ENCODE results near the gene RNU2-63P.
"Not testable (repeated sequence)": the region's sequence is repeated elsewhere in the genome, so short reads cannot be mapped to it uniquely, and the experiment has no call there.

RNU2-63P gene

DNA sequence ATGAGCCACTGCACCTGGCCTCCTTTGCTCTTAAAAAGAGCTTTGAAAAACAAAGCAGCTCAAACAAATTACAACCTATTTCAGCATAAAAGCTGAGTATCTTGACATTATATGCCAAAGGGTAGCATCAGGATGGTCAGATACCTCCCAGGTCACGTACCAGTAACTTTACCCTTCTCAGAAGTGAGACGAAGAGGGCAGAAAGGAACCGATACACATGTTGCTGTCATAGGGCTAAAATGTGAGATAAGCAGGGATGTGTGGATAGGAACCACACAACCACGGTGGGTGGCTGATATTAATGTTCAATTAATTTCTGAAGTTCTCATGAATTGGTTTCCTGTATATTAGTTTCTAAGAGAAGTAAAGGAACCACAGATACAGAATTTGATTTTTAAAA lies 12.6 kb upstream of the RNU2-63P start:
- no peak for DNase-seq (ENCODE audit: low read depth)

DNA sequence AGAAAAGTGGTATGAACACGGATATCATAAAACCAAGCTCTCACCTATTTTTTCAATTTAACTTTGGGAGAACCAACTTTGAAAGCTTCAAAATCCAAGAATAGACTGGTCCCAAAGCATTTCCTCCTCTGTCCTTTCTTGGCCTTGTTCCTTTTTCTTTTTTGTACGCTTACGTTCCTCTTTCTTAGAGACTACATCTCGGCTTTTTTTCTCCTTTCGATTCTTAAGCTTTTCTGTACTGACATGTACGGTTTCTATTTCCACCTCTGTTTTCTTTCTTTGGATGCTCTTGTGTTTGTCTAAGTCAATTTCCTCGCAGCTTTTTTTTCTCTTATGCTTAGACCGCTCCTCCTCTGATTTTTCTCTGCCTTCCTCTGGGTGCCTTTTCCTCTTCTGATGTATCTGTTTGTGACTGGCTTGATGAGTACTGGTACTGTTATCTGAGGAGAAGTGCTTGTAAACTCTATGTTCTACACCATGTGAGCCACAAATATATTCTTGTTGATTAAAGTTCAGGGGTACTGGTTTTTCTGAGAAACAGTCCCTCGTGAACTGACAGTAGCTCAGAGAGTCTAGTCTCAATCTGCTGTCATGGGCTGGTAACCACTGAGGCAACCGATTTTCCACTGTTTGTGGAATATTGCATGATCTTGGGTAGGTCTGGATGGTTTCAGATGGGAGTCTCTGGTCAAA lies 11.5 kb upstream of the RNU2-63P start:
- DNase-seq (ENCODE audit: low read depth) = no peak

DNA sequence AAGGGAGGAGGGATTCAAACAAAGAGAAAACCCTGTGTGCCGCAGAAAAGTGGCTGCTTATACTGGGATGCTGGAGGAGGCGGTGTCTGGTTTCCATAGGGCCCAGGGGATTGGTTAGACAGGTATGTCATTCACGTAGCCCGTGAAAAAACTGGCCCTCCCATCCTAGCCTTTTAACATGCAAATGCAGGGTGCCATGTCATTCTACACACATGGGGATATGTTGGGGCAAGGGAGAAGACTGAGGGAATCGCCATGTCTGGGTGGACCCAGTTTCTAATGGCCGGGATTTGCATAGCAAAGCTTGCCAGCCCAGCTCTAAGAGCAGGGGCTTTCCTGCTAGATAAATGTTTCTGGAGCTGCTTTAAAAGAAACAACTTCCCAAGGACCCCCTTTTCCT lies 8.2 kb upstream of the RNU2-63P start:
- no peak for DNase-seq (ENCODE audit: low read depth)

DNA sequence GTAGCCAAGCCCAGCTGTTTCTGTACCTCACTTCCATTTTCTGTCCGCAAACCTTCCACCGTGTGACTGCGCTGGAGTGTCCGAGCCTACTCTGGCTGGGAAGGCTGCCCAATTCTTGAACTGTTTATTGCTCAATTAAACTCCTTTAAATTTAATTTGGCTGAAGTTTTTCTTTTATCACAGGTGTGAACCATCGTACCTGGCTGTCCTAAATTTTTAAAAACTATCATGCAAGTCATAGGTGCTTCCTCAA lies 6.2 kb upstream of the RNU2-63P start:
- DNase-seq (ENCODE audit: low read depth) = no peak

DNA sequence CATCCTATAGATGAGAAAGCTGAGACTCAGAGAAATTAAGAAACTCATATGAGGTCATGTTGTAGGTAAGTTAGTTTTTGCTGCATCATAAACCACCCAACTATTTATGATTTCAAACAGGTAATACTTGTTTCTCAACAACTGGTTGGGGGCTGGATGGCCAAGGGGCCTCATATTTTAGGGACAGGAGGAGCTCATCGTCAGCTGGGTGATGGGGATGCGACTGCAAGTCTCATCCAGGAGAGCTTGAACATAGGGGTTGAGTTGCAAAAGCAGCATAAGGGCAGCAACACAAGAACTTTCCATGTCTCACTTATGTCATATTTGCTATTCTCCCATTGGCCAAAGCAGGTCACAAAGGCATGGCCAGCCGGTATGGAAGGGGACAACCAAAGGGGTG lies 3.6 kb upstream of the RNU2-63P start:
- no peak for DNase-seq (ENCODE audit: low read depth)

DNA sequence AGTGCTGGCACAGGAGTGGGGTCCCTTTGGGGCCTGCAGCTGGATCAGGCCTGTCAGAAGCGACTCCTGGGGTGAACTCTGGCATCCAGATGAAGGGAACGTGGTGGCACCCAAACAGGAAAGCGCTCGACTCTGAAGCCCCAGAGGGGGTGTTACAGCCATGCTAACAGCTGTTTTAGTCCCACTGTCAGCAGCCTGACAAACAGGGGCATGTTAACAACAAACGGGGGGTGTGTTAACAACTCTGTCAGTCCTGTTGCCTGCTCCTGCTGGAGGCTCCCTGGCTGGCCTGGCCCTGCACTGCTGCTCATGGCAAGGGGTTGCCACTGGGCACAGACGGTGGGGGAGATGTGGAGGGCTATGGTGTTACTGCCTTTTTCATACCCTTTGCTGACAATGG lies 2.6 kb upstream of the RNU2-63P start:
- no peak for DNase-seq (ENCODE audit: low read depth)

DNA sequence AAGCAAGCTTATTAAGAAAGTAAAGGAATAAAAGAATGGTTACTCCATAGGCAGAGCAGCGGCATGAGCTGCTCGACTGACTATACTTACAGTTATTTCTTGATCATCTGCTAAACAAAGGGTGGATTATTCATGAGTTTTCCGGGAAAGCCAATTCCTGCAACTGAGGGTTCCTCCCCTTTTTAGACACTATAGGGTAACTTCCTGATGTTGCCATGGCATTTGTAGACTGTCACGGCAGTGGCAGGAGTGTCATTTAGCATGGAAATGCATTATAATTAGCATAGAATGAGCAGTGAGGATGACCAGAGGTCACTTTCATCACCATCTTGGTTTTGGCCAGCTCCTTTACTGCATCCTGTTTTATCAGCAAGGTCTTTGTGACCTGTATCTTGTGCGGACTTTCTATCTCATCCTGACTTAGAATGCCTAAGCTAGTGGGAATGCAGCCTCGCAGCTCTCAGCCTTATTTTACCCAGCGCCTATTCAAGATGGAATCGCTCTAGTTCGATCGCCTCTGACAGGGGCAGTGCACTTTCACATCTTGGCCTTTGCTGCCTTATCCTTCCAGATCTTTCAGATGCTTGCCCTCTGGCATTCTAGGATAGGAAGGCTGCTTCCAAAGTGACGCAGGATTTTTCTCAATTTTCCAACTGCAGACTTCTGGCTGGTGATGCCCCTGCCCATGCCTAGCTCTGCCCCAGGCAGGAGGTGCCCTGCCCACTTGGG lies 1.9 kb upstream of the RNU2-63P start:
- not testable (repeated sequence) for DNase-seq (ENCODE audit: low read depth)

DNA sequence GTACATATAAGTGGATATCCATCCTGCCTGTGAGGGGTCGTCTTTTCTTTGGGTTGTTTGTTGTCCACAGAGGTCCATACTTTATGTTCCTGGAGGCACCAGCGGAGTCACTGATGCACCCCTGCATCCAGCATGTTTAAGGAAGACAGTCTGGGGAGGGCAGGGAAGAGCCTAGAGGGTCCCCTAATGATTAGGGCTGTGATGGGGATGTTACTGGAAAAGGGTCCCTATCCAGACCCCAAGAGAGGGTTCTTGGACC lies 1.4 kb upstream of the RNU2-63P start:
- not testable (repeated sequence) for DNase-seq (ENCODE audit: low read depth)

DNA sequence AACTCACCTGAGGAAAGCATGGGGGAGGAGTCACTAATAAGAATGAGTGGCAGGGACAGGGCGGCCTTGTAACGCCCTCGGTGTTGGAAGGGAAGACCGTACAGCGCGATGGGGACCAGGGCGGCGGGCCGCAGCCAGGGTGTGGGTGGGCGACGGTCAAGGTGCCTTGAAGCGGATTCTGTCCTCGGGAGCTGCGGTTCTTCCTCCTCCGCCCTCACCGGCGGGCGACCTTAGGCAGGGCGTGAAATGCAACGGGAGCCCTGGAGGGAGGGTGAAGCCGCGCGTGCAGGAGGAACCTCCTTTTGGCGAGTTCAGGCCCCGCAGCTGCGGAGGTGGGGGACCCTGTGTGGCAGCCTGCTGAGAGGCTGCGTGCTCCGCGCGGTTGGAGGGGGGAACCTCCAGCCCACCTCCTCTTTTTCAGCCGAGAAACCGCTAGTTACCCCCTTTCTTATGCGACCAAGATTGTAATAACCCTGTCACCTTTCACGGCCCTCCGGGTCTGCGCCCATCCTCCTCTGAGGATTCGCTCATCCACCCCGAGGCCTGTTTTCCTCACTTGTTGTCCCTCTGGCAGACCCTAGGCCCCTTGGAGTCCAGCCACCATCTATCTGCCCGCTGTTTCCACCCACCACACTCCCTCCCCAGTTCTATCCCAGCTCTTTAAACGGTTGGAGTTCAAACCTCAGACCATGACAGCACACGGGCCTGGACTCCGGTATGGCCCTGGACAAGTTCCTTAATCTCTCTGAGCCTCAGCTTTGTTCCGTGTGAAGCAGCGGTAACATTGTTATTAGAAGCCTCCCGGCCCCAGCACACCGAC lies 823 bp upstream of the RNU2-63P start:
- DNase-seq (ENCODE audit: low read depth) = no peak

DNA sequence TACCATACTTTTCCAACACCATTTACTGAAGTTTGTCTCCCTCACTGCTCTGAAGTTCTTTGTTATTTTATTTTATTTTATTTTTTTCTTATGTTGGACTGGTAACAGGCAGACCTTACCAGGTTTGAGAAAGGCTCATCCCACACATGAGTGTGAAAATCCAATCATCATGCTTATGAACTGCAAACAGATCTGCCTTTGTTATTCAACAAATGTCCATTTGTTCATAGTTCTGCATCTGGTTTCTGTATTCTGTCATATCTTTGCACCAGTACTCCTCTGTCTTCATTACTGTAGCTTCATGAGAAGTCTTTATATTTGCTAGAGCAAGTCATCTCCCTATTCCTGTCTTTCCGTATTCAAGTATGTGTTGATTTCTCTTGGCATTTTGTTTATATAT lies 5.3 kb downstream of the RNU2-63P start:
- DNase-seq (ENCODE audit: low read depth) = no peak

DNA sequence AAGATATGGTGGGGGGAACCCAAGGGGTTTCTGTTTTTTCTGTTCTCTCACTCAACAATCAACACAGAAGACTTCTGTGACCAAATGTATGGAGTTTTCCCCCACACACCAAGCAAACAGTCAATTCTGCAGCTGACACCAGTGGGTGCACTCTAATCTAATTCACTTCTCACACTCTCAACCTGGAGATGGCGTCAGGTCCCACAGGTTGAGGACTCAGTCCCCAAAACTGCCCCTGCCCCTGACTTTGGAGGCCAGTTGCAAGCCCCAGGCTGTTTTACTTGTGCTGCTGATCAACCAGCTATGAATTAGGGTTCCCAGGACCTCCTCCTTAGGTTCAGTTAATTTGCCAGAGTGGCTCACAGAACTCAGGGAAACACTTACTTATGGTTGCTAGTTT lies 6.2 kb downstream of the RNU2-63P start:
- DNase-seq (ENCODE audit: low read depth) = no peak

DNA sequence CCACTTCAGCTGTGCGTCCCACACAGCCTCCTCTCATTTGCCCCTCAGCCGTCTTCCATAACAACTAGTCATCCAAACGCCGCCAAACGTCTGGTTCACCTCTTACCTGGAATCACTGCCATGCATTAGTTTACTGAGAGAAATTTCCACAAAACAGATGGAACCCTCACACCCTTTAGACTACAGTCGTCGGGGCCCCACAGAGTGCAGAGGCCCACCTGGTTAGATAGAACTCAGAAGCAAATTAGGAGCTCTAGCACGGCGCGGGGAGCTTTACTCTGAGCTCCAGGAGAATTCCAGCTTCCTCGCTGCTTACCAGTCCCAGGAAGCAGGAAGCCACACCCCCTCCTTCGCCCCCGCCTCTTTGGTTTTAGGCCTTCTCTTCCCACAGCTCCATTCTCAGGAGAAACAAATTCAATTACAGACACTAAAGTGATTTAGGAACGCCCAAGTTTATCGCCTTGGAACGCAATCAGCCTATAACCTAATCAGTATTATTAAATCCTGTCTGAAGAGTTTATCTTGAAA lies 9.4 kb downstream of the RNU2-63P start:
- no peak for DNase-seq (ENCODE audit: low read depth)

DNA sequence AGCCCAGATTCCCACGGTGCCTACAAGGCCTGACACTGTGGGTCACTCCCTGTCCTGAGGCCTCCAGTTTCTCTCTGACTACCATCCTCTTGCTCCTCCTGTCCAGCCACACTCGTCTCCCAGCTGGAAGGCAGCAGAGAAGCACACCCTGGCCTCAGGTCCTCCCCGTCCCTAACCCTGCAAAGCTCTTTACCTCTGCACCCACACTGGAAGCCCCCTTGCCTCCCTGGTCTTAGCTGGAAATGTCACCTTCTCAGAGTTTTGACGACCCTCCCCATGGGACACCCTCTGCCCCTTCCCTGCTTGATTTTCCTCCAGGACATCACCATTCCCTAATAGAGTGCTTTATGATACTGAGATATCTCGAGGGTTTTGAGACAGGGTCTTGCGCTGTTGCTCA lies 10.6 kb downstream of the RNU2-63P start:
- no peak for DNase-seq (ENCODE audit: low read depth)

DNA sequence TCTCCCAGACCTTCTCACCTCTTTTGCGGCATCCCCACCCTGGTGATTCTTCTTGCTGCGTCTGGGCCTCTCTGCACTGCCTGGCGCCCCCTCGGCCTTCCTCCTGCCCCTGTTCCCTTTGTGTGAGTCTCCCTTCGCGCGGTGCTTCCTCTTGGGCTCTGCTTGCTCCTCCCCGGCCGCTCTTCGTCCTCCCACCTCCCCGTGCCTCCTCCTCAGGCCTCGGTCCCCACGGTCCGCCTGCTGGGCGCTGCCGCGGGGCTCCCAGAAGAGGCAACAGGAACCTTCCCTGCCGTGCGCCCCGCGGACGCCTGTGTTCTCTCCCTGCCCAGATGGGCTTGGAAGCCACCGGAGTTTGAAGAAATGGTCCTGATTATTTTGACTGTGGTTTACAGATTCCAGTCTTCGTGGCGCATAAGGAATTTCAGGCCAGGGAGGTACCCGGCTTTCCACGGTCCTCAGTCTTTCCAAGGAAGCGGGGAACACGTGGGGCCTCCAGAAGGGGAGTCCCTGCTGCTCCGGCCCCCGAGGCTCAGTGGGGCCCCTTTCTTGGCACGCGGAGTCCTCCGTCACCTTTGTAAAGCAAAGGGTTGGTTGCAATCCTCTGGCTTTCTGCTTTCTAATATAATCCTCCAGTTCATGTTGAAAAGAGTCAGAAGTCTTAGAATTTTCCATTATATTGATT lies 13.1 kb downstream of the RNU2-63P start:
- no peak for DNase-seq (ENCODE audit: low read depth)

DNA sequence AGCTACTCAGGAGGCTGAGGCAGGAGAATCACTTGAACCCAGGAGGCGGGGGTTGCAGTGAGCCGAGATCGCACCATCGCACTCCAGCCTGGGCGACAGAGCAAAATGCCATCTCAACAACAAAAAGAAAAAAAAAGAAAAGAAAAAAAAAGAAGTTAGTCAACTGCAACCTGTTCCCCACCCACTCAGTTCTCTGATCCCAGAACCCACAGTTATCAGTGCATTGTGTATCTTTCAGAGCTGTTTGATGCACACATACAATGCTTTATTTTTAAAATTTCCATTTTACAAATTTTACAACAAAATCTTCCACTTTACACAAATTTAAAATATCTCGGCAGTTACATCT lies 14.0 kb downstream of the RNU2-63P start:
- DNase-seq (ENCODE audit: low read depth) = no peak

DNA sequence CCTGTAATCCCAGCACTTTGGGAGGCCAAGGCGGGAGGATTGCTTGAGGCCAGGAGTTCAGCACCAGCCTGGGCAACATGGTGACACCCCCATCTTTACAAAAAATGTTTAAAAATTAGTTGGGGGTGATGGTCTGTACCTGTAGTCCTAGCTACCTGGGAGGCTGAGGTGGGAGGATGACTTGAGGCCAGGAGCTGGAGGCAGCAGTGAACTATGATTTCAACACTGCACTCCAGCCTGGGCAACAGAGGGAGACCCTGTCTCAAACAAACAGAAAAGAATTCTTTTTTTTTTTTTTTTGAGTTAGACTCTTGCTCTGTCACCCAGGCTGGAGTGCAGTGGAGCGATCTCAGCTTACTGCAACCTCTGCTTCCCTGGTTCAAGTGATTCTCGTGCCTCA lies 15.9 kb downstream of the RNU2-63P start:
- not testable (repeated sequence) for DNase-seq (ENCODE audit: low read depth)

DNA sequence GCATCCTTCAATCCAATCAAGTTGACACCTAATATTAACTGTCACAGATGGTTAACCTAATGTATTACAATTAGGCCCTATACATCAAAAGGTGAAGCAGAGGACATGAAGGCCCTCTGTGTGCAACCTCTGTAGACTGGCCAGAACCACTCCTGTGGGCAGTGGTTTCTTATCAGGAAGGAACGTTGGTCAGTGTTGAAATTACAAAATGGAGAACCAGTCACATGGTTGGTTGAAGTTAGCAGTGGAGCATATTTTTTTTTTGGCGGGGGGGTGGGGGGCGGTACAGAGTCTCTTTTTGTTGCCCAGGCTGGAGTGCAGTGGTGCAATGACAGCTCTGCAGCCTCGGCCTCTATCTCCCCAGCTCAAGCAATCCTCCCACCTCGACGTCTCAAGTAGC lies 19.8 kb downstream of the RNU2-63P start:
- no peak for DNase-seq (ENCODE audit: low read depth)

DNA sequence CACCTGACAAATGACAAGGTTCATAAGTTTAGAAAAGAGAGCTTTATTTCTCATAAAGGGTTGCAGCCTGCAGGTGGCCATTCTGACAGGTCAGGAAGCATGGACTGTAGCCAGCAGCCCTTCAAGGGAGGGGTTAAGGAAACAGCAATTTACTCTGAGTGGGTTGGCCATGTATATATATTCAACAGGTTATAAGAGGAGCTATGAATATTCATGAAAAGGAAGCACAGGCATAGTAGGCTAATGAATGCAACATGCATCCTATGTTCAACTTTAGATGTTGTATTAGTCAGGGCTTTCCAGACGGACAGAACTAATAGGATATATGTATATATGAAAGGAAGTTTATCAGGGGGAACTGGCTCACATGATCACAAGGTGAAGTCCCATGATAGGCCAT lies 20.6 kb downstream of the RNU2-63P start:
- no peak for DNase-seq (ENCODE audit: low read depth)

DNA sequence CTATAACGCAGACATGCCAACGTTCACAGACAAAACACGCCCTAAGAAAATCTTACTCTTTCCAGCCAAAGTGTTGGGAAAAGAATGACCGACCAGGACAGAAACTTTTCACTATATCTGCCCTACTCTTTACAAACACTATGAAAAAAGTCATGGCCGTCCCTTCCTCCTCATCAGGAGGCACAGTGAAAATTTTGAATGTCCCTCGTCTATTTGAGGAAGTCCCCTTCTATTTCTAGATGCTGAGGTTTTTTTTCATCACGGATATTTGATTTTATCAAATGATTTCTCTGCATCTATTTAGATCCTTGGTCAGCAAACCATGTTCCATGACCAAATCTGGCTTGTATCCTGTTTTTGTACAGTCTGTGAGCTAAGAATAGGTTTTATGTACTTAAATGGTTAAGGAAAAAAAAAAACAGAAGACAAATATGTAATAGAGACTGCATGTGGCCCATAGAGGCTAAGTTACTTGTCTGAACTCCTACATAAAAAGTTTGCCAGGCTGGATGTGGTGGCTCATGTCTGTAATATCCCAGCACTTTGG lies 22.0 kb downstream of the RNU2-63P start:
- DNase-seq (ENCODE audit: low read depth) = not testable (repeated sequence)

DNA sequence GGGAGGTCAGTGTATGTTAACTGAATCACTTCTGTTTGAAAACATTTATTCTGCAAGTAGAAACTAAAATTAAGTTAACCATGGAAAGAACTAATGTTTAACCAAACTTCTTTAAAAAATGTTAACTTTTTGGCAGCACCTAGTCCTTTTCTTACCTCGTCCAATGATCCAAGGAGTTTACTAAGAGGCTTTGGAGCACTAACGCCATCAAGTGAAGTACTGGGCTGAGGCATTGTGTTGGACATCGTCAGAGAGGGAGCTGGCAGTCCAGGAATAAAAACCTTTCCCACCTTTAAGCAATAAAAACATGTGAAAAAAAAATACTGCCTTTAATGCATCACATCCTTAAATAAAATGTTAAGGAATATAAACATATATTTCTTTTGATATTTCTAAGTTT lies 23.8 kb downstream of the RNU2-63P start:
- not testable (repeated sequence) for DNase-seq (ENCODE audit: low read depth)

DNA sequence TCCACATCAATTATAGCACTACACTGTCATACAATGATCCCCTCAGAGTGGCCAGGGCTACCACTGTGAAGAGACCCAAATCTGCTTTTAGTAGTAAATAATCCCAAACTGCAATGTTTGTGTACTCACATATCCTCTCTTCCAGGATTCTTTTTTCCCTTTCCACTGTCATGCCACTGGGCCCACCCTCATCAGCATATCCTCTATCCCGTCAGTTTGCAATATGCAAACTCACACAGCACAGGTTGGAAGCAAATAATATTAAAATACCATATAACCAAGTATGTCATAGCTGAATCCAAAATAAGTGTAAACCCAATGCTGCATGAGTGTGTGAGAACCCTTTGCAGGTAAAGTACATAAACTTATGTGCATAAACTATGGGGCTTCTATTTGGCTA lies 28.9 kb downstream of the RNU2-63P start:
- not testable (repeated sequence) for DNase-seq (ENCODE audit: low read depth)

DNA sequence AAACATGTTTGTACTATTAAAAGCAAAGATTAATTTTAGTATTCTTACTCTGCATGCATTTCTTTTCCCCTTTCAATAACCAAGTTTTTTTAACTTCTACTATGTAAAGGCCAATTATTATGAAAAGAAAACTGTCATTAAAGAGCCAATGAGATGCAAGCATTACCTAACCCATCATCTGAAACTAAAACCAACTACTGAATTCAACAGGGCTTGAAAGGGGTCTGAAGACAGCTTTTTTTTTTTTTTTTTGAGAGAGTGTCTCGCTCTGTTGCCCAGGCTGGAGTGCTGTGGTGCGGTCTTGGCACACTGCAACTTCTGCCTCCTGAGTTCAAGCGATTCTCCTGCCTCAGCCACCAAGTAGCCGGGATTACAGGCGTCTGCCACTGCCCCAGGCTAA lies 30.4 kb downstream of the RNU2-63P start:
- DNase-seq (ENCODE audit: low read depth) = not testable (repeated sequence)

DNA sequence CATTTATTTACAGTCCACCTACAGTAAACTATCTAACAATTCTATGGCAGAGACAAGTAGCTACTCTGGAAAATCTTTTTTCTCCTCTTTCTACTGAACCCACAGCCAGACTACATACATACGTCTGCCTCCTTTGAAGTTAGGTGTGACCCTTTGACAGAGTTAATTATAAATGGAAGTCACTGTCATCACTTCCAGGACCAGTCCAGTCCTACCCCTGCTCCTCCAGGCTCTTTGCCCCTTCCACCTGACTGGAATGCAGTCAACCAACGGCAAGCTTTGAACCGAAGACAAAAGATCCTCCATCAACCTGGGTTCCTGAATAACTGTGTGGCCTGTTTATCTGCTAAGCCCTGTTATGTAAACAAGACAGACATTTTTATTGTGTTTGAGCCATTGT lies 35.2 kb downstream of the RNU2-63P start:
- DNase-seq (ENCODE audit: low read depth) = not testable (repeated sequence)

Data from HS-27A (cell line).